Erythroblast (primary cell): ENCODE measurements around the gene GSTA5.
"Not testable (repeated sequence)": the region's sequence is repeated elsewhere in the genome, so short reads cannot be mapped to it uniquely, and the experiment has no call there.

Experiments
- GATA1 ChIP-seq: IDR thresholded peaks from 2 replicates; pipeline ENCODE4 v1.6.1; 2011; ENCODE audit warnings: low read depth, mild to moderate bottlenecking, control low read depth, low read length, moderate library complexity
- POLR2A ChIP-seq: IDR thresholded peaks from 2 replicates; pipeline ENCODE4 v1.6.1; 2011; ENCODE audit warnings: mild to moderate bottlenecking, low read length

GRCh38 chr6:52782209-52782608, 58.4 kb downstream of the GSTA5 start:
- not testable (repeated sequence) for TF ChIP-seq POLR2A, GATA1
